ENCODE measurements around the gene UMAD1.
A peak's percentile ranks its signal among the peaks of the same experiment; 100 is the strongest.

The UMAD1 gene

DNA sequence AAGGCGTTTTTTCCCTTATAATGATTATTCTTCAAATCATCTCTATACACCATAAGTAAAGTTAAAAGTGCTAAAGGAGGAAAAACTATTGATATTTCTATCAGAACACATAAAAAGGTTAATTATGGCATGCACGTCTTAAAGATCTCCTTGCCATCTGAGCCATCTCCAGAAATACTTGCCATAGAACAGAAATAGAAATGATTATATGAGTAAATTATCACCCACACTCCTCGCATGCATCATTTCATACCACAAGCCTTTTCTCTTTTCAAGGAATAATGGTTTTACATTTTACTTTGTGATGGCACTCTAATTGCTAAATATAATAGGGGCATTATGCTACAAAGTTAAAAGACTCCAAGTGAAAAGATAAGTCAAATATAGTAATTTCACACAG, 272.4 kb downstream of the UMAD1 start:
- Histone ChIP-seq H2BK12ac (ENCODE audit: low read length) (no peak overlapping the region), H3K4me3 (ENCODE audit: low read depth, low read length) (no peak overlapping the region), H3K36me3 (ENCODE audit: control insufficient read depth in 1 of 2, insufficient read depth in 2 of 2, low read length in 2 of 2) (no peaks in the 10 kb centered on the region), H3K14ac (ENCODE audit: low read length) (no peak overlapping the region), H3K27ac (ENCODE audit: low read depth, low read length) (no peak overlapping the region), H3K4me2 (ENCODE audit: low read length) (no peak overlapping the region), H3K79me1 (ENCODE audit: low read length) (peaks cover 8% of the 10 kb centered on the region), H3K9me3 (ENCODE audit: insufficient read depth, low read depth, low read length) (no peaks in the 10 kb centered on the region), H4K12ac (ENCODE audit: low read depth, low read length) (no peak overlapping the region), H3K27me3 (ENCODE audit: insufficient read depth, low read length) (no peaks in the 10 kb centered on the region), H2AK5ac (ENCODE audit: low read length) (no peak overlapping the region), H2AFZ (ENCODE audit: insufficient read depth, low read length, poor library complexity) (no peak overlapping the region), H4K91ac (ENCODE audit: low read depth, low read length) (no peak overlapping the region), H3K4me1 (ENCODE audit: control insufficient read depth in 1 of 2, insufficient read depth in 2 of 2, low read length in 2 of 2) (peaks cover 4 to 16% of the 10 kb centered on the region in 2 experiments), H3K23ac (ENCODE audit: low read length) (no peak overlapping the region), H2BK120ac (ENCODE audit: insufficient read depth, low read length, poor library complexity) (no peak overlapping the region), H3K79me2 (ENCODE audit: control insufficient read depth, insufficient read depth, low read length, poor library complexity) (no peaks in the 10 kb centered on the region), H3K9ac (ENCODE audit: low read length) (no peak overlapping the region), H4K8ac (ENCODE audit: low read depth, low read length) (no peak overlapping the region), H2BK5ac (ENCODE audit: low read depth, low read length, poor library complexity) (no peak overlapping the region), H3K18ac (ENCODE audit: low read length) (no peak overlapping the region), H3K4ac (ENCODE audit: low read depth, low read length) (no peak overlapping the region)
- no peak for DNase-seq
- WGBS (ENCODE audit: extremely low coverage, insufficient coverage, insufficient read length): no CpG with 5 or more reads among the region's 3 CpGs

DNA sequence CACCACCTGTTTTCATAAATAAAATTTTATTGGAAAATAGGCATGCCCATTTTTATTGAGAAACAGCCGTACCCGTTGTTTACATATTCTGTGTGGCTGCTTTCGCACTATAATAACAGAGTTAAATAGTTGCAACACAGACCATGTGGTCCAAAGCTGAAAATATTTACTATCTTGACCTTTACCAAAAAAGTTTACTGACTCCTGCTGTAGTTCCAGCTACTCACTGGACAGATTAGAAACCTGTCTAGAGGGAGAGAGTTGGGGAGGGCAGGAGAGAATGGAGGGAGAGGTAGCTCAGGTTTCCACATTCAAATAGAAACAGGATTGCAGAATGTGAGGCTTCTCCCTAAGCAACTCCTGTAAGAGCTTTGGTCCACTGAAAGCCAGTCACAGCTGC, 273.0 kb downstream of the UMAD1 start:
- no peaks in the 10 kb centered on the region for H3K79me2 ChIP-seq (ENCODE audit: control insufficient read depth, insufficient read depth, low read length, poor library complexity)
- H2BK120ac ChIP-seq (ENCODE audit: insufficient read depth, low read length, poor library complexity): no peak overlapping the region
- no CpG with 5 or more reads among the region's 3 CpGs for WGBS (ENCODE audit: extremely low coverage, insufficient coverage, insufficient read length)

DNA sequence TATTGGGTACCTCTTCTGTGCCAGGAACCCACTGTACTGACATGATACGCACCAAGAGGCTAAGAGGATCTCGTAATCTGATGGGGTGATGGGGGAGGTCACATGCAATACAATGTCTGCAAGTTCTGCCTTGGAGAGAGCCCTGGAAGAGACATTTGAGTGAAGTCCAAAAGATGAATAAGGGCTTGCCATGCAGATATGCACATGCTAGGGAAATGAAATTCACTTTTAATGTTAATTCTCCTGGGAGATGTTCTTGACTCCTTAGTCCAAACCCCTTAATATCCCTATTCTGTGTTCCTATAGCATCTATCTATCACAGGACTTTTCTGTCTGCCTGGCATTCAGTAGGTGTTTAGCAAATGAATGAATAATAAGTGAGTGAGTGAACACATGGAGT, 274.0 kb downstream of the UMAD1 start:
- H3K18ac ChIP-seq (ENCODE audit: low read length): no peak overlapping the region
- H4K12ac ChIP-seq (ENCODE audit: low read depth, low read length): no peak overlapping the region
- no peak overlapping the region for H3K14ac ChIP-seq (ENCODE audit: low read length)
- no CpG with 5 or more reads among the region's 2 CpGs for WGBS (ENCODE audit: extremely low coverage, insufficient coverage, insufficient read length)
- H3K79me1 ChIP-seq (ENCODE audit: low read length): peaks cover 8% of the 10 kb centered on the region
- H4K91ac ChIP-seq (ENCODE audit: low read depth, low read length): no peak overlapping the region
- no peak overlapping the region for H2BK5ac ChIP-seq (ENCODE audit: low read depth, low read length, poor library complexity)
- no peak overlapping the region for H3K23ac ChIP-seq (ENCODE audit: low read length)
- H2BK120ac ChIP-seq (ENCODE audit: insufficient read depth, low read length, poor library complexity): no peak overlapping the region
- H3K79me2 ChIP-seq (ENCODE audit: control insufficient read depth, insufficient read depth, low read length, poor library complexity): no peaks in the 10 kb centered on the region
- H3K36me3 ChIP-seq (ENCODE audit: control insufficient read depth in 1 of 2, insufficient read depth in 2 of 2, low read length in 2 of 2): no peaks in the 10 kb centered on the region
- no peak overlapping the region for H4K8ac ChIP-seq (ENCODE audit: low read depth, low read length)
- H3K4me1 ChIP-seq (ENCODE audit: control insufficient read depth in 1 of 2, insufficient read depth in 2 of 2, low read length in 2 of 2): peaks cover 4 to 13% of the 10 kb centered on the region in 2 experiments
- no peak overlapping the region for H2AK5ac ChIP-seq (ENCODE audit: low read length)
- H3K9me3 ChIP-seq (ENCODE audit: insufficient read depth, low read depth, low read length): no peaks in the 10 kb centered on the region
- H2BK12ac ChIP-seq (ENCODE audit: low read length): no peak overlapping the region
- no peak overlapping the region for H3K9ac ChIP-seq (ENCODE audit: low read length)
- no peaks in the 10 kb centered on the region for H3K27me3 ChIP-seq (ENCODE audit: insufficient read depth, low read length)
- no peak overlapping the region for H3K4me2 ChIP-seq (ENCODE audit: low read length)
- DNase-seq: no peak
- H2AFZ ChIP-seq (ENCODE audit: insufficient read depth, low read length, poor library complexity): no peak overlapping the region
- no peak overlapping the region for H3K4me3 ChIP-seq (ENCODE audit: low read depth, low read length)
- H3K4ac ChIP-seq (ENCODE audit: low read depth, low read length): no peak overlapping the region
- H3K27ac ChIP-seq (ENCODE audit: low read depth, low read length): no peak overlapping the region

More for the DNA sequence above, 273.0 kb downstream of the UMAD1 start:
- Histone ChIP-seq H2BK5ac (ENCODE audit: low read depth, low read length, poor library complexity) (no peak overlapping the region), H3K14ac (ENCODE audit: low read length) (no peak overlapping the region), H3K4me2 (ENCODE audit: low read length) (no peak overlapping the region), H2BK12ac (ENCODE audit: low read length) (no peak overlapping the region), H3K4ac (ENCODE audit: low read depth, low read length) (no peak overlapping the region), H3K9me3 (ENCODE audit: insufficient read depth, low read depth, low read length) (no peaks in the 10 kb centered on the region), H3K79me1 (ENCODE audit: low read length) (peaks cover 8% of the 10 kb centered on the region), H3K4me1 (ENCODE audit: control insufficient read depth in 1 of 2, insufficient read depth in 2 of 2, low read length in 2 of 2) (peaks cover 4 to 16% of the 10 kb centered on the region in 2 experiments), H3K27ac (ENCODE audit: low read depth, low read length) (no peak overlapping the region), H3K18ac (ENCODE audit: low read length) (no peak overlapping the region), H3K27me3 (ENCODE audit: insufficient read depth, low read length) (no peaks in the 10 kb centered on the region), H4K8ac (ENCODE audit: low read depth, low read length) (no peak overlapping the region), H3K9ac (ENCODE audit: low read length) (no peak overlapping the region), H2AFZ (ENCODE audit: insufficient read depth, low read length, poor library complexity) (no peak overlapping the region), H3K23ac (ENCODE audit: low read length) (no peak overlapping the region), H4K91ac (ENCODE audit: low read depth, low read length) (peak overlapping the region; percentile 34), H2AK5ac (ENCODE audit: low read length) (no peak overlapping the region), H3K36me3 (ENCODE audit: control insufficient read depth in 1 of 2, insufficient read depth in 2 of 2, low read length in 2 of 2) (no peaks in the 10 kb centered on the region), H3K4me3 (ENCODE audit: low read depth, low read length) (no peak overlapping the region), H4K12ac (ENCODE audit: low read depth, low read length) (no peak overlapping the region)
- no peak for DNase-seq

- no peak overlapping the region for H3K4me2 ChIP-seq (ENCODE audit: low read length)
- no peak overlapping the region for H4K12ac ChIP-seq (ENCODE audit: low read depth, low read length)
- H3K9ac ChIP-seq (ENCODE audit: low read length): no peak overlapping the region
- H3K36me3 ChIP-seq (ENCODE audit: control insufficient read depth in 1 of 2, insufficient read depth in 2 of 2, low read length in 2 of 2): no peaks in the 10 kb centered on the region
- H3K27me3 ChIP-seq (ENCODE audit: insufficient read depth, low read length): no peaks in the 10 kb centered on the region
- no peak overlapping the region for H2BK5ac ChIP-seq (ENCODE audit: low read depth, low read length, poor library complexity)
- H3K4ac ChIP-seq (ENCODE audit: low read depth, low read length): no peak overlapping the region
- no CpG with 5 or more reads among the region's 1 CpG for WGBS (ENCODE audit: extremely low coverage, insufficient coverage, insufficient read length)
- peaks cover 8% of the 10 kb centered on the region for H3K79me1 ChIP-seq (ENCODE audit: low read length)
- H4K91ac ChIP-seq (ENCODE audit: low read depth, low read length): no peak overlapping the region
- DNase-seq: no peak
- H3K4me1 ChIP-seq (ENCODE audit: control insufficient read depth in 1 of 2, insufficient read depth in 2 of 2, low read length in 2 of 2): peaks cover 4 to 13% of the 10 kb centered on the region in 2 experiments
- no peak overlapping the region for H2BK120ac ChIP-seq (ENCODE audit: insufficient read depth, low read length, poor library complexity)
- no peak overlapping the region for H3K27ac ChIP-seq (ENCODE audit: low read depth, low read length)
- no peak overlapping the region for H3K4me3 ChIP-seq (ENCODE audit: low read depth, low read length)
- no peaks in the 10 kb centered on the region for H3K9me3 ChIP-seq (ENCODE audit: insufficient read depth, low read depth, low read length)
- H4K8ac ChIP-seq (ENCODE audit: low read depth, low read length): no peak overlapping the region
- H3K23ac ChIP-seq (ENCODE audit: low read length): no peak overlapping the region
- H2AK5ac ChIP-seq (ENCODE audit: low read length): no peak overlapping the region
- H3K14ac ChIP-seq (ENCODE audit: low read length): no peak overlapping the region
- H2BK12ac ChIP-seq (ENCODE audit: low read length): no peak overlapping the region
- H2AFZ ChIP-seq (ENCODE audit: insufficient read depth, low read length, poor library complexity): no peak overlapping the region
- no peak overlapping the region for H3K18ac ChIP-seq (ENCODE audit: low read length)
- no peaks in the 10 kb centered on the region for H3K79me2 ChIP-seq (ENCODE audit: control insufficient read depth, insufficient read depth, low read length, poor library complexity)
Observed at GRCh38 chr7:7916064-7916463, 275.5 kb downstream of the UMAD1 start.

Measured in trophoblast cell (in vitro differentiated cells and primary cell).